Fibroblast of mammary gland (primary cell): ENCODE measurements around the gene LRRC8E.

Experiments used
- DNase-seq: peaks from one replicate; pipeline ENCODE4 v3.0.0-alpha.2; 2010; ENCODE audit warnings: low read depth
- H3K4me3 ChIP-seq: 2 replicates; pipeline ENCODE4 v1.5.1; 2011; ENCODE audit warnings: low read depth, mild to moderate bottlenecking, low read length, moderate library complexity; ENCODE audit not compliant: control insufficient read depth
- CTCF ChIP-seq: conservative IDR thresholded peaks from 2 replicates; pipeline ENCODE4 v1.5.1; 2011; ENCODE audit warnings: low read depth, low read length, inconsistent platforms; ENCODE audit not compliant: control insufficient read depth, insufficient read depth

The LRRC8E gene

DNA sequence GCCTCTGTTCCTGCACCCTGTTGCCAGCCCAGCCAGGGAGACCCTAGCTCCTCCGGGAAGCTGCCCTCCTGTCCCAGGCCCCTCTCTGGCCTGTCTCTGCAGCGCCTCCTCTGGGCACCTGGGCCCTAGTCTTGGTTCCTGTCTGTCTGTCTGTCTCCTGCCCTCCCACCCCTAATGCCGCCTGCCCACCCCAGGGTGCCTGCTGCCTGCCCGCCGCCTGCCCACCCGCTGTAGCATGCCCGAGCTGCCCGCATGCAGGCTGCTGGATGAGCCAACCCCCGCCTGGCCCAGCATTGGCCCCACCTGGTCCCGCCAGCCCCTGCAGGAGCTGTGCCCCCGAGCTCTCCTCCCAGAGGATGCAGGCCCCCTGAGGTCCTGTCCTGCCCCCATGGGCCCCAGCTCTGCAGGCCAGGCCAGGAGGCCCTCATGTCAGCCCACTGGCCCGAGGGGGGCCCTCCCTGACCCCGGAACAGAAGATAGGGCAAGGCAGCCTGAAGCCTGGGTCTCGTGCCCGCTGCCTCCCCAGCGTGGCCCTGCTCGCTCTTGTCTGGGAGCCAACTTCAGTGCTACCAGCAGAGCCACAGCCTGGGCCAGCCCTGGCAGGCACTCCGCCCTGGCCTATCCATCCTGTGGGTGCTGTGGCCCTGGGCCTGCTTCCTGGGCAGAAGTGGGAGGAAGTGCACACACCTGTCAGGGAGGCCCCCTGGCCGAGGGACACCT is 20.6 kb downstream of the LRRC8E start:
- no peak for DNase-seq
- no peak for TF ChIP-seq CTCF
- H3K4me3 ChIP-seq, result no peak overlapping the region

DNA sequence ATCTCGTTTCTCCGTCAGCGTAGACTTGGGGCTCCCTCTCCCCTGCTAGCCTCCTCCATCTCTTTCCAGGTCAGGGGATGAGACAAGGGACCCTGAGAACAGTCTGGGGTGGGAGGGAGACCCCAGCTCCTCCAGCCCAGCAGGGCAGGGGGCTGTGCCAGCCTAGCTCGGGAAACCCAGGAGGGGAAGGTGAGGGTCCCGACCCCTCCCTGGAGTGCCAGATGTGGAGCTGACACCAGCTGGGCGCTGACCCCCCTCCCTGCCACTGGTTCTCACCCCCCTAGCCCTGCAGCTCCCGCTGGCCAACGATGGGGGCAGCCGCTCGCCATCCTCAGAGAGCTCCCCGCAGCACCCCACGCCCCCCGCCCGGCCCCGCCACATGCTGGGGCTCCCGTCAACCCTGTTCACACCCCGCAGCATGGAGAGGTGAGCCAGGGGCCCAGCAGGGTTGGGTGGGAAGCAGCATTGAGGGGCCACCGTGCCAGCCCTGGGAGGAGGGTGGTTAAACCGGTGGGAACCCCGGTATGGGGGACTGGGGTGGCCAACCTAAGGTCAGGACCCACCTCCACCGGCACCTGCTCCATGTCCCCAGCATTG is 21.3 kb downstream of the LRRC8E start:
- no peak overlapping the region for H3K4me3 ChIP-seq
- DNase-seq, result no peak
- no peak for TF ChIP-seq CTCF

GRCh38 chr19:7910321-7911161 is 22.2 kb downstream of the LRRC8E start:
- H3K4me3 ChIP-seq, result no peak overlapping the region
- no peak for DNase-seq
- TF ChIP-seq CTCF, result no peak

DNA sequence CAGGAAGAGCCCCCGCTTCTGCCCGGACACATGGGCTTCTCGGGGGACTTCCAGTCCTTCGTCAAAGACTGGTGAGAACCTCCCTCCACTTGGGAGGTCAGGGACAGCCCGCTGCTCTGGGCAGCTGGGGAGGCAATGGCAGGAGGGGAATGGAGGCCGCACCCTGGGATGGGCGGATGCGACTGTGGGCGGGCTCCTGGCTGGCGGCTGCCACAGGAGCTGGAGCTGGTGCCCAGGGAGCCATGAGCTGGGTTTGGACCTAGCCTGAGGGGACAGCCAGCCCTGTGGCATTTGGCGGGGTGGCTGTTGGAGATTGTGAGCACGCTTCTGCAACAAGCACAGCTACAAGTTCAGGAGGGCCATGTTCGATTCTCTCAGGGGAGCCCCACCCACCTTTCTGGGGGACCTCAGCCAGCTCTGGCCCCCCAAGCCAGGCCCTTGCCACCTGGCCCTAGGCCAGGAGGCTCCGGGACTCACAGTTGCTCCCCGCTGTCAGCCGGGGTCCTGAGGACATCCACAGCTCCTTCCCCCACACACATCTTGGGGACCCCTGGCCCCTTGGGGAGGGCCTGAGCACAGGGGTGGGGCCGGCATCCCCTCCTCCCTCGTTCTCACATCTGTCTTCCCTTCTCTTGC is 23.3 kb downstream of the LRRC8E start:
- H3K4me3 ChIP-seq, result no peak overlapping the region
- TF ChIP-seq CTCF, result no peak
- no peak for DNase-seq

DNA sequence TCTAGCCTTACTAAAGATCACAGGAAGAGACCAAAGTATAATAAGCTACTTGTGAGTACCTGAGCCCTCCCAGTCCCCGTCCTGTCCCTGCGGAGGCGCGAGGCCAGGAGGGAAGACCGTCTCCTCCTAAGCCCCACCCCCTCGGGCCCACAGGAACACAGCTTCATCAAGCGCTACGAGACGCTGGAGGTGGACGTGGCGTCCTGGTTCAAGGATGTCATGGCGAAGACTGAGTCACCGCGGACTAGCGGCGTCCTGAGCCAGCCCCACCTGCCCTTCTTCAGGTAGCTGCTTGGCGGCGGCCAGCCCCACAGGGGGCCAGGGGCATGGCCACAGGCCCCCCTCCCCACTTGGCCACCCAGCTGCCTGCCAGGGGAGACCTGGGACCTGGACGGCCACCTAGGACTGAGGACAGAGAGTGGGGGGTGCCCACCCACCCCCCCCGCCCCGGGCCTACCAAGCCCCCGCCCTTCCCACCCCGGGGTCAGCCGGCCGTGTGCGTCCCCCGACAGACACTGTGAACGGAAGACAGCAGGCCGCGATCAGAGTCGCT is 23.9 kb downstream of the LRRC8E start:
- no peak for TF ChIP-seq CTCF
- H3K4me3 ChIP-seq, result no peak overlapping the region
- no peak for DNase-seq

GRCh38 chr19:7912697-7913564 is 24.6 kb downstream of the LRRC8E start:
- no peak for DNase-seq
- H3K4me3 ChIP-seq, result no peak overlapping the region
- no peak for TF ChIP-seq CTCF
